Tibial artery (tissue), 4 donors: ENCODE data around the gene SELPLG.
A peak's percentile ranks its signal among the peaks of the same experiment; 100 is the strongest.

Source experiments
- DNase-seq, 2 donors: peaks; one replicate each; pipeline ENCODE4 v3.0.0-alpha.2; 2019
- H3K27ac ChIP-seq, 2 donors: fragments of 200-600 bp; sonication (generic) in 1 of 2; 1 replicate in 1 of 2; 2 replicates in 1 of 2; pipeline ENCODE4 v1.5.1; 2018 to 2019; ENCODE audit warnings: mild to moderate bottlenecking in 1 of 2
- H3K27me3 ChIP-seq, 2 donors: fragments of 200-600 bp; sonication (generic) in 1 of 2; one replicate each; pipeline versions ENCODE4 v1.5.1 to v1.6.0; 2016 to 2019
- H3K36me3 ChIP-seq, 3 donors: fragments of 200-600 bp; sonication (generic) in 2 of 3; one replicate each; pipeline ENCODE4 v1.5.1; 2016 to 2019; ENCODE audit warnings: mild to moderate bottlenecking in 2 of 3
- H3K4me1 ChIP-seq, 4 donors: fragments of 200-600 bp; sonication (generic) in 2 of 4; 1 replicate in 3 of 4; 2 replicates in 1 of 4; pipeline ENCODE4 v1.5.1; 2016 to 2019
- H3K4me3 ChIP-seq, 2 donors: fragments of 200-600 bp; sonication (generic) in 1 of 2; 1 replicate in 1 of 2; 2 replicates in 1 of 2; pipeline ENCODE4 v1.5.1; 2018 to 2019; ENCODE audit warnings: mild to moderate bottlenecking in 2 of 2
- H3K9me3 ChIP-seq, 3 donors: fragments of 200-600 bp; sonication (generic) in 1 of 3; one replicate each; pipeline ENCODE4 v1.5.1; 2016 to 2019
- CTCF ChIP-seq, 2 experiments: fragments of 200-600 bp in 1 of 2; fragments of 450-650 bp in 1 of 2; IDR thresholded peaks; one replicate each; pipeline ENCODE4 v1.5.1; 2017 to 2019; ENCODE audit warnings: antibody characterized with exemption in 2 of 2, mild to moderate bottlenecking in 1 of 2, moderate library complexity in 1 of 2
- intact Hi-C: fragments of 100-400 bp; cut with DNase I; formaldehyde crosslinking; loops from one replicate; pipeline ENCODE4 v1.15.0; 2023; ENCODE audit warnings: low total_unique reads

The SELPLG gene, protein sequence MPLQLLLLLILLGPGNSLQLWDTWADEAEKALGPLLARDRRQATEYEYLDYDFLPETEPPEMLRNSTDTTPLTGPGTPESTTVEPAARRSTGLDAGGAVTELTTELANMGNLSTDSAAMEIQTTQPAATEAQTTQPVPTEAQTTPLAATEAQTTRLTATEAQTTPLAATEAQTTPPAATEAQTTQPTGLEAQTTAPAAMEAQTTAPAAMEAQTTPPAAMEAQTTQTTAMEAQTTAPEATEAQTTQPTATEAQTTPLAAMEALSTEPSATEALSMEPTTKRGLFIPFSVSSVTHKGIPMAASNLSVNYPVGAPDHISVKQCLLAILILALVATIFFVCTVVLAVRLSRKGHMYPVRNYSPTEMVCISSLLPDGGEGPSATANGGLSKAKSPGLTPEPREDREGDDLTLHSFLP

GRCh38 chr12:108633534-108634248 is at the start of gene SELPLG:
Gene SELPLG (minus strand): TSS chr12:108633894. CDS start chr12:108624307, 9,587 bp downstream.
- intact Hi-C loops: no loop called here
- H3K9me3 ChIP-seq: no peaks in the 10 kb centered on the region
- TF ChIP-seq CTCF (IDR thresholded peaks at IDR 0.05): no peak
- H3K4me3 ChIP-seq: peak within 1 kb of the TSS; percentile 14 to 19
- DNase-seq: peak; percentile 71 to 80
- H3K4me1 ChIP-seq: peaks cover 0 to 16% (median 10%) of the 10 kb centered on the region in 4 donors
- H3K27me3 ChIP-seq: peaks cover 0 to 21% of the 10 kb centered on the region in 2 donors
- H3K27ac ChIP-seq: no peak within 1 kb of the TSS
- H3K36me3 ChIP-seq: no peaks in the 10 kb centered on the region

DNA sequence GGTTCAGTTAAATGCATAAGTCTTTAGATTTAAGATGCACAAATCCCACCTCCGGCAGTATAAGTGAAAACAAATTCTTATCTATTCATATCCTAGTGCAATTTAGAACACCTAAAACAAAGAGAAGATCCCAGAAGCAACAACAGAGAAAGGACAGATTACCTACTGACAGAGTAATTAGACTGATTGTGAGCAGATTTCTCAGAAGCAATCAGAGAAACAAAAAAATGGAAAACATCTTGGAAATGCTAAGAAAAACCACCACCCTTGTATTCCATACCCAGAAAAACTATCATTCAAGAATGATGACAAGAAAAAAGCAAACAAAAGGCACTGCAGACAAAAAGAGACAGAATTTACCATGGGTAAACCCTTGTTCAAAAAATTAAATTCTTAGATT is 47.6 kb upstream of the SELPLG start:
- peaks cover 9 to 99% (median 28%) of the 10 kb centered on the region in 4 donors for H3K4me1 ChIP-seq
- no peak for DNase-seq

DNA sequence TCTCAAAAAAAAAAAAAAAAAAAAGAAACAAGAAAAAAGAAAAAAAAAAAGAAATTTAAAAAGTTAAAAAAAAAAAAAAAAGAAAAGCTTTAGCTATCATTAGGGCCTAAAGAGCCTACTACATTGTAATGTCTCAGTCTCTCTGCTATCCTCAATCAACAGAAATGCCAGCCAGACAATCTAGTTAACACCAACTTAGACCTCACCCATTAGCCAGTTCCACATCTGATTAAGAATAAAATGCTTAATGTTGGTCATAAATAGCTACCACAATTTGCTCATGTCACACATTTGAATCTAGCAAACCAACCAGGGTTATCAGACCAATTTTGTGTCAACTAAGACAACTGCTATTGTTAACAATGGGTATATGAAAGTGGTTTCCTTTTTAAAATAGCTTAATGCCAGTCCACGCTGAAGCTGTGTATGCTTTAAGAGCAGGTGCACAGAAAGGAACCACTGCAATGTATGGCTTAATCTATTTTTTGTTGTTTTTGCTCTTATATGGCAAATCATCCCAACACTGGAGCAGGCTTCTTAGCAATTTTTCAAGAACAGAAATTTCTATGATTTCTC is 45.5 kb upstream of the SELPLG start:
- Histone ChIP-seq H3K27ac (peak overlapping the region; percentile 41 to 94), H3K4me1 (peaks cover 0 to 94% (median 9%) of the 10 kb centered on the region in 4 donors), H3K9me3 (no peaks in the 10 kb centered on the region), H3K4me3 (no peak overlapping the region), H3K36me3 (peaks cover 0 to 13% (median 12%) of the 10 kb centered on the region in 3 donors), H3K27me3 (no peaks in the 10 kb centered on the region)
- DNase-seq: no peak
- no peak for TF ChIP-seq CTCF (IDR thresholded peaks at IDR 0.05)
- intact Hi-C loops: no loop called here

More for the DNA sequence above, 47.6 kb upstream of the SELPLG start:
- no peak for TF ChIP-seq CTCF (IDR thresholded peaks at IDR 0.05)
- Histone ChIP-seq H3K27me3 (no peaks in the 10 kb centered on the region), H3K4me3 (no peak overlapping the region), H3K27ac (peak overlapping the region; percentile 41 to 94), H3K9me3 (no peaks in the 10 kb centered on the region), H3K36me3 (peaks cover 0 to 13% (median 12%) of the 10 kb centered on the region in 3 donors)
- intact Hi-C loops: no loop called here

DNA sequence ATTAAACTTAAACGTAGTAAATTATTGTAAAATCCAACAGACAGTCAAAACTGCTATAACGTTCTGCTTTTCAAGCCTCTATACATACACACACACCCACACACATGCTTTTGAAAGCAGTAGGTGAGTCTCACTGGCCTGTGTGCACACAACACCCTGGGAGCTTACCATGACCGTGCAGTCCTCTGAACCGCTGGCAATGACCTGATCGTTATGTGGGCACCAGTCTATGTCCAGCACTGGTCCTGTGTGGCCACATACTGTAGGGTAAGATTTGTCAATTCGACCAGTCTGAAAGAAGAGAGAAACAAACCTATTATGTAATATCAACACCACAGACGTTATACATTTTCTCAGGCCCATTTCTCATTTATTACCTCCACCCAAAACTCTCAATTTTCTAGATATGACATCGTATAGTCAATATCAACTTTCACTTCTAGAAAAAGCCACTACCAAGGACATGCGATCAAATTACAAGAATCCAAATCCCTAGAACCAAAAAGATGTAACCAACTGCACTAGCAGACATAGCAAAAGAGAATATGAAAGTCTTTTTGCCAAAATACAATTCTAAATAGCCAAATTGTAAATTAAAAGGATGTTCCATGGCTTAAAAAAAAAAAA is 44.5 kb upstream of the SELPLG start:
- TF ChIP-seq CTCF (IDR thresholded peaks at IDR 0.05): no peak
- intact Hi-C loops: no loop called here

GRCh38 chr12:108677381-108677780 is 43.7 kb upstream of the SELPLG start:
- H3K36me3 ChIP-seq: peaks cover 0 to 16% (median 13%) of the 10 kb centered on the region in 3 donors
- TF ChIP-seq CTCF (IDR thresholded peaks at IDR 0.05): no peak
- no peaks in the 10 kb centered on the region for H3K27me3 ChIP-seq
- no peaks in the 10 kb centered on the region for H3K9me3 ChIP-seq
- no peak overlapping the region for H3K4me3 ChIP-seq
- no peak for DNase-seq
- intact Hi-C loops: no loop called here
- H3K27ac ChIP-seq: peak overlapping the region; percentile 49 to 94
- H3K4me1 ChIP-seq: peaks cover 0 to 76% (median 7%) of the 10 kb centered on the region in 4 donors

More for the DNA sequence above, 44.5 kb upstream of the SELPLG start:
- Histone ChIP-seq H3K36me3 (peaks cover 0 to 16% (median 13%) of the 10 kb centered on the region in 3 donors), H3K4me3 (no peak overlapping the region), H3K9me3 (no peaks in the 10 kb centered on the region), H3K27me3 (no peaks in the 10 kb centered on the region), H3K27ac (peak overlapping the region; percentile 49 to 94), H3K4me1 (peaks cover 0 to 84% (median 7%) of the 10 kb centered on the region in 4 donors)
- no peak for DNase-seq
